DND-41 (cell line): ENCODE data around the gene RING1.

ENCODE experiments used
- EZH2 ChIP-seq: IDR thresholded peaks from 3 replicates; pipeline ENCODE4 v1.6.1; 2012; ENCODE audit warnings: borderline replicate concordance, low read depth, mild to moderate bottlenecking, moderate library complexity, low read length, inconsistent platforms; ENCODE audit not compliant: severe bottlenecking
- TF ChIP-seq, protein P1 (sequence below): IDR thresholded peaks from 2 replicates; pipeline ENCODE4 v1.5.1; 2012; ENCODE audit warnings: borderline replicate concordance, low read length, moderate library complexity, mild to moderate bottlenecking; ENCODE audit not compliant: poor library complexity, severe bottlenecking; ENCODE audit errors: extremely low read depth

GRCh38 chr6:33195304-33196165, 12.8 kb upstream of the RING1 start:
- TF ChIP-seq, protein P1, sequence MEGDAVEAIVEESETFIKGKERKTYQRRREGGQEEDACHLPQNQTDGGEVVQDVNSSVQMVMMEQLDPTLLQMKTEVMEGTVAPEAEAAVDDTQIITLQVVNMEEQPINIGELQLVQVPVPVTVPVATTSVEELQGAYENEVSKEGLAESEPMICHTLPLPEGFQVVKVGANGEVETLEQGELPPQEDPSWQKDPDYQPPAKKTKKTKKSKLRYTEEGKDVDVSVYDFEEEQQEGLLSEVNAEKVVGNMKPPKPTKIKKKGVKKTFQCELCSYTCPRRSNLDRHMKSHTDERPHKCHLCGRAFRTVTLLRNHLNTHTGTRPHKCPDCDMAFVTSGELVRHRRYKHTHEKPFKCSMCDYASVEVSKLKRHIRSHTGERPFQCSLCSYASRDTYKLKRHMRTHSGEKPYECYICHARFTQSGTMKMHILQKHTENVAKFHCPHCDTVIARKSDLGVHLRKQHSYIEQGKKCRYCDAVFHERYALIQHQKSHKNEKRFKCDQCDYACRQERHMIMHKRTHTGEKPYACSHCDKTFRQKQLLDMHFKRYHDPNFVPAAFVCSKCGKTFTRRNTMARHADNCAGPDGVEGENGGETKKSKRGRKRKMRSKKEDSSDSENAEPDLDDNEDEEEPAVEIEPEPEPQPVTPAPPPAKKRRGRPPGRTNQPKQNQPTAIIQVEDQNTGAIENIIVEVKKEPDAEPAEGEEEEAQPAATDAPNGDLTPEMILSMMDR, result no peak
- TF ChIP-seq EZH2, result no peak
